ENCODE data around the gene FAM110C.
A peak's percentile ranks its signal among the peaks of the same experiment; 100 is the strongest.
"Not testable (repeated sequence)": the region's sequence is repeated elsewhere in the genome, so short reads cannot be mapped to it uniquely, and the experiment has no call there.

Gene FAM110C

GRCh38 chr2:46471-47345, at the start of gene FAM110C:
FAM110C (minus strand) TSS chr2:46505; CDS start chr2:46385, 120 bp downstream.
- peak; percentile 33 for DNase-seq (ENCODE audit: low read depth)

GRCh38 chr2:92326-92725, 46.0 kb upstream of the FAM110C start:
- DNase-seq (ENCODE audit: low read depth), result no peak

GRCh38 chr2:90645-91312, 44.5 kb upstream of the FAM110C start:
- no peak for DNase-seq (ENCODE audit: low read depth)

- no peak for DNase-seq (ENCODE audit: low read depth)
These were observed 39.5 kb upstream of the FAM110C start for GRCh38 chr2:85761-86160.

GRCh38 chr2:84121-84520, 37.8 kb upstream of the FAM110C start:
- DNase-seq (ENCODE audit: low read depth), result no peak

GRCh38 chr2:80971-81736, 34.8 kb upstream of the FAM110C start:
- DNase-seq (ENCODE audit: low read depth), result no peak

GRCh38 chr2:80378-80777, 34.1 kb upstream of the FAM110C start:
- no peak for DNase-seq (ENCODE audit: low read depth)

- DNase-seq (ENCODE audit: low read depth), result no peak
These were observed 25.2 kb upstream of the FAM110C start for GRCh38 chr2:71309-72035.

GRCh38 chr2:69366-70344, 23.4 kb upstream of the FAM110C start:
- no peak for DNase-seq (ENCODE audit: low read depth)

- not testable (repeated sequence) for DNase-seq (ENCODE audit: low read depth)
These were observed 22.3 kb upstream of the FAM110C start for GRCh38 chr2:68637-69036.

- no peak for DNase-seq (ENCODE audit: low read depth)
These were observed 20.5 kb upstream of the FAM110C start for GRCh38 chr2:66853-67252.

GRCh38 chr2:65121-65520, 18.8 kb upstream of the FAM110C start:
- no peak for DNase-seq (ENCODE audit: low read depth)

- no peak for DNase-seq (ENCODE audit: low read depth)
These were observed 9.5 kb upstream of the FAM110C start for GRCh38 chr2:55587-56448.

GRCh38 chr2:51613-52012, 5.3 kb upstream of the FAM110C start:
- DNase-seq (ENCODE audit: low read depth), result no peak

GRCh38 chr2:47737-48136, 1.4 kb upstream of the FAM110C start:
- DNase-seq (ENCODE audit: low read depth), result no peak

GRCh38 chr2:47346-47725, 1.0 kb upstream of the FAM110C start:
- no peak for DNase-seq (ENCODE audit: low read depth)

GRCh38 chr2:46131-46470, 204 bp downstream of the FAM110C start:
- no peak for DNase-seq (ENCODE audit: low read depth)

GRCh38 chr2:45342-46130, 769 bp downstream of the FAM110C start:
- no peak for DNase-seq (ENCODE audit: low read depth)

GRCh38 chr2:44748-45341, 1.5 kb downstream of the FAM110C start:
- no peak for DNase-seq (ENCODE audit: low read depth)

Data from stimulated activated CD8-positive, alpha-beta memory T cell treated with anti-CD3 and anti-CD28 coated beads, Interleukin-12 subunit alpha, Interleukin-12 subunit beta, amount 100 ng/mL, for 4 hours (primary cell).